ENCODE results near the gene ATP8A2. TPM values are rescaled to one million over a fixed set of nuclear protein-coding genes. Genes with fewer than 3 reads are reported as not detected.

The ATP8A2 gene
- total and polyA plus RNA-seq, 2 of the 8 experiments (the other 6 are each of a cell fraction or from before 2014, with no cell fraction given), result 2.4 to 8.3 TPM

DNA sequence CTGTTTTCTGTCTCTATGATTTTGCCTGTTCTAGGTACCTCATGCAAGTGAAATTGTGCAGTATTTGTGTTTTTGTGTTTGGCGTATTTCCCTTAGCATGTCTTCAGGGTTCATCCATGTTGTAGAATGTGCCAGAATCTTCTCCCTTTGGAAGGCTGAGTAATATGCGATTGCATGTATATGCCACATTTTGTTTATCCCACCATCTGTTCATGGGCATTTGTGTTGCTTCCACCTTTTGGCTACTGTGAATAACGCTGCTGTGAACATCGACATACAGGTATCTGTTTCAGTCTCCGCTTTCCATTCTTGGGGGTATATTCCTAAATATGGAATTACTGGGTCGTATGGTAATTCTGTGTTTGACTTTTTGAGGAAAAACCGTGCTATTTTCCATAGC, 190.0 kb downstream of the ATP8A2 start:
- no peak overlapping the region for H3K27ac ChIP-seq (ENCODE audit: low read depth, low read length)
- no peak overlapping the region for H4K91ac ChIP-seq (replicated peaks; ENCODE audit: insufficient read length, low read length)
- H3K23me2 ChIP-seq (ENCODE audit: low read depth, low read length), result no peaks in the 10 kb centered on the region
- H2BK15ac ChIP-seq (ENCODE audit: low read length), result no peak overlapping the region
- H3K4ac ChIP-seq (replicated peaks; ENCODE audit: insufficient read length, low read depth, low read length), result no peak overlapping the region
- no peak overlapping the region for H3K23ac ChIP-seq (ENCODE audit: insufficient read length)
- no peak overlapping the region for H3K4me3 ChIP-seq (ENCODE audit: extremely low read depth in 1 of 4, insufficient read depth in 2 of 4, low read depth in 3 of 4, low read length in 4 of 4)
- WGBS, 2 experiments (ENCODE audit: extremely low coverage in 1 of 2, insufficient coverage in 1 of 2, insufficient read length in 1 of 2, insufficient replicate concordance in 2 of 2, low coverage in 1 of 2, low lambda C conversion rate in 2 of 2, missing lambda C conversion rate in 1 of 2), result 96% methylated on average over 7 of the region's 7 CpGs; no CpG with 5 or more reads in 1 of the 2 experiments
- no peak overlapping the region for H2BK20ac ChIP-seq (ENCODE audit: low read length)
- CTCF ChIA-PET (ENCODE audit: partially characterized antibody), result interaction anchor here (0.6 to 1.1 kb wide), 4 partner anchors 9 to 533 kb away, joined by 3 to 5 read pairs (median 3); no protein-coding TSS in a partner anchor
- no peak overlapping the region for H4K8ac ChIP-seq (ENCODE audit: extremely low read depth, insufficient read depth, low read length)
- no peak overlapping the region for H3K18ac ChIP-seq (ENCODE audit: extremely low read depth, low read length)
- no peak for FAIRE-seq
- H3K27me3 ChIP-seq (replicated peaks in 1 of 4; ENCODE audit: control insufficient read depth in 3 of 4, extremely low read depth in 1 of 4, insufficient read depth in 3 of 4, low read length in 3 of 4), result peaks cover 0 to 1% (median 0%) of the 10 kb centered on the region in 4 experiments; a peak in 1 of 7 replicates
- no peaks in the 10 kb centered on the region; a peak in 2 of 8 replicates for H3K36me3 ChIP-seq (ENCODE audit: control insufficient read depth in 2 of 4, insufficient read depth in 4 of 4, low read length in 3 of 4)
- no peak overlapping the region for H2BK12ac ChIP-seq (ENCODE audit: low read depth, low read length)
- DNase-seq (ENCODE audit: low read depth in 1 of 2, low spot score in 2 of 2), result no peak
- no peaks in the 10 kb centered on the region for H3K79me1 ChIP-seq (ENCODE audit: low read depth, low read length)
- H3K79me2 ChIP-seq (ENCODE audit: control insufficient read depth in 1 of 2, insufficient read depth in 2 of 2, low read length in 2 of 2), result no peaks in the 10 kb centered on the region
- H3K56ac ChIP-seq (replicated peaks; ENCODE audit: insufficient read length, low read depth, low read length), result no peak overlapping the region
- H2BK5ac ChIP-seq (ENCODE audit: low read depth, low read length), result no peak overlapping the region
- H2AK5ac ChIP-seq (ENCODE audit: low read depth, low read length), result no peak overlapping the region
- no peaks in the 10 kb centered on the region for H4K20me1 ChIP-seq (replicated peaks in 1 of 2; ENCODE audit: control insufficient read depth in 1 of 2, insufficient read depth in 2 of 2, low read length in 2 of 2)
- POLR2A ChIA-PET (ENCODE audit: partially characterized antibody), result no interaction called here
- no peaks in the 10 kb centered on the region for H3K9me3 ChIP-seq (ENCODE audit: insufficient read depth in 2 of 2, low read depth in 1 of 2, low read length in 1 of 2)
- H3K14ac ChIP-seq (ENCODE audit: insufficient read length), result no peak overlapping the region
- H3K9ac ChIP-seq (replicated peaks in 1 of 4; ENCODE audit: extremely low read depth in 1 of 4, low read depth in 3 of 4, low read length in 3 of 4), result no peak overlapping the region
- H4K5ac ChIP-seq (ENCODE audit: insufficient read length, low read depth, low read length), result no peak overlapping the region
- no peaks in the 10 kb centered on the region for H3K4me1 ChIP-seq (replicated peaks in 1 of 4; ENCODE audit: control insufficient read depth in 3 of 4, insufficient read depth in 4 of 4, low read length in 3 of 4)
- H3K4me2 ChIP-seq (ENCODE audit: insufficient read depth in 1 of 2, low read depth in 2 of 2, low read length in 2 of 2), result no peak overlapping the region
- H2BK120ac ChIP-seq (replicated peaks; ENCODE audit: low read depth, low read length), result no peak overlapping the region
- H2AFZ ChIP-seq (ENCODE audit: low read length), result no peak overlapping the region
- TF ChIP-seq TEAD4 (IDR thresholded peaks at IDR 0.05; ENCODE audit: low read depth, low read length) (no peak), CTBP2 (IDR thresholded peaks at IDR 0.05; ENCODE audit: borderline replicate concordance, insufficient read depth, insufficient read length, low read length) (no peak), POLR2AphosphoS5 (IDR thresholded peaks at IDR 0.05; ENCODE audit: low read depth, low read length) (no peak), NANOG (IDR thresholded peaks at IDR 0.05; ENCODE audit: insufficient read depth, low read depth, low read length, poor library complexity, severe bottlenecking) (no peak), CREB1 (IDR thresholded peaks at IDR 0.05) (no peak), POLR2A (IDR thresholded peaks at IDR 0.05; ENCODE audit: control extremely low read depth in 1 of 2, low read depth in 2 of 2, low read length in 2 of 2) (no peak), MAFK (IDR thresholded peaks at IDR 0.05; ENCODE audit: low read depth, low read length) (no peak), KDM5A (IDR thresholded peaks at IDR 0.05; ENCODE audit: low read length) (no peak), SP2 (IDR thresholded peaks at IDR 0.05; ENCODE audit: low read length) (no peak), EP300 (IDR thresholded peaks at IDR 0.05; ENCODE audit: borderline replicate concordance in 1 of 2, low read depth in 2 of 2, low read length in 2 of 2) (no peak), RBBP5 (IDR thresholded peaks at IDR 0.05; ENCODE audit: borderline replicate concordance, low read depth, low read length) (no peak), FOSL1 (IDR thresholded peaks at IDR 0.05; ENCODE audit: insufficient read depth, low read depth, low read length) (no peak), TAF1 (IDR thresholded peaks at IDR 0.05; ENCODE audit: low read depth, low read length) (no peak), SIRT6 (IDR thresholded peaks at IDR 0.05; ENCODE audit: low read length) (no peak)
- TF ChIP-seq, protein P1, sequence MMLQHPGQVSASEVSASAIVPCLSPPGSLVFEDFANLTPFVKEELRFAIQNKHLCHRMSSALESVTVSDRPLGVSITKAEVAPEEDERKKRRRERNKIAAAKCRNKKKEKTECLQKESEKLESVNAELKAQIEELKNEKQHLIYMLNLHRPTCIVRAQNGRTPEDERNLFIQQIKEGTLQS (IDR thresholded peaks at IDR 0.05; ENCODE audit: insufficient read depth, low read depth, low read length), result no peak

Measured in H1 (cell line).